Body of pancreas (tissue), 4 donors: Measurements from ENCODE around the gene SSBP4.
"Not testable (repeated sequence)": the region's sequence is repeated elsewhere in the genome, so short reads cannot be mapped to it uniquely, and the experiment has no call there.

Experiments
- CTCF ChIP-seq, 7 experiments: fragments of 450-650 bp in 4 of 7; fragments of 200-600 bp in 3 of 7; sonication (generic) in 3 of 7; IDR thresholded peaks; one replicate each; pipeline ENCODE4 v1.5.1; 2016 to 2019; ENCODE audit warnings: antibody characterized with exemption in 7 of 7
- POLR2A ChIP-seq, 3 donors: fragments of 450-650 bp; IDR thresholded peaks; one replicate each; pipeline ENCODE4 v1.6.1; 2016; ENCODE audit warnings: antibody characterized with exemption in 3 of 3, mild to moderate bottlenecking in 2 of 3

- not testable (repeated sequence) for TF ChIP-seq CTCF, POLR2A (IDR thresholded peaks at IDR 0.05)
Measured at GRCh38 chr19:18405754-18406153, 13.4 kb upstream of the SSBP4 start.
